Gastroesophageal sphincter (tissue), 4 donors: ENCODE results near the gene GRID2. TPM values are rescaled to one million over a fixed set of nuclear protein-coding genes. Genes with fewer than 3 reads are reported as not detected.

Experiments used
- ATAC-seq: fragments of 150-250 bp; one replicate; pipeline ENCODE4 v1.9.1; 2016; ENCODE audit warnings: mild to moderate bottlenecking, moderate library complexity
- H3K27ac ChIP-seq, 4 donors: fragments of 200-600 bp; sonication (generic) in 3 of 4; 1 replicate in 3 of 4; 2 replicates in 1 of 4; pipeline ENCODE4 v1.5.1; 2016 to 2019
- H3K27me3 ChIP-seq: fragments of 200-600 bp; sonication (generic); one replicate; pipeline ENCODE4 v1.5.1; 2019
- H3K36me3 ChIP-seq, 2 donors: fragments of 200-600 bp; sonication (generic); one replicate each; pipeline ENCODE4 v1.5.1; 2019; ENCODE audit warnings: control low read depth in 1 of 2
- H3K4me1 ChIP-seq, 3 donors: fragments of 200-600 bp; sonication (generic); 1 replicate in 2 of 3; 2 replicates in 1 of 3; pipeline ENCODE4 v1.5.1; 2016 to 2019; ENCODE audit warnings: control low read depth in 2 of 3
- H3K4me3 ChIP-seq, 2 donors: fragments of 200-600 bp; sonication (generic); one replicate each; pipeline ENCODE4 v1.5.1; 2019; ENCODE audit warnings: mild to moderate bottlenecking in 1 of 2, moderate library complexity in 1 of 2
- H3K9me3 ChIP-seq, 3 donors: fragments of 200-600 bp; sonication (generic); one replicate each; pipeline ENCODE4 v1.5.1; 2017 to 2019; ENCODE audit warnings: control low read depth in 2 of 3
- EP300 ChIP-seq: sonication (generic); formaldehyde crosslinking; IDR thresholded peaks from one replicate; pipeline ENCODE4 v1.6.1; 2017; ENCODE audit warnings: antibody characterized with exemption, mild to moderate bottlenecking
- POLR2A ChIP-seq, 2 donors: fragments of 450-650 bp; IDR thresholded peaks; one replicate each; pipeline ENCODE4 v1.6.1; 2017; ENCODE audit warnings: antibody characterized with exemption in 2 of 2, mild to moderate bottlenecking in 2 of 2, moderate library complexity in 1 of 2
- POLR2AphosphoS5 ChIP-seq: sonication (generic); formaldehyde crosslinking; IDR thresholded peaks from one replicate; pipeline ENCODE4 v1.6.1; 2017; ENCODE audit warnings: antibody characterized with exemption
- WGBS, 2 donors: methylation state at CpG; one replicate each; pipeline ENCODE4 v1.1.5; 2018; ENCODE audit warnings: low coverage in 1 of 2; 5-methylcytosine and 5-hydroxymethylcytosine counted together
- total RNA-seq, 4 donors: library from RNA; depleted of rRNA; stranded (reverse); fragments of >200 nt; gene quantifications; one replicate each; pipeline ENCODE4 v1.1.0, GENCODE V29; 2016
- TF ChIP-seq, protein P1 (sequence below), 4 experiments: fragments of 200-600 bp in 2 of 4; fragments of 450-650 bp in 2 of 4; sonication (generic) in 1 of 4; IDR thresholded peaks; one replicate each; pipeline ENCODE4 v1.5.1; 2017 to 2019; ENCODE audit warnings: antibody characterized with exemption in 4 of 4, mild to moderate bottlenecking in 2 of 4, moderate library complexity in 2 of 4

GRID2 gene
- total RNA-seq, 4 donors from 2014 or later, result 0.81 TPM; not detected in 3

DNA sequence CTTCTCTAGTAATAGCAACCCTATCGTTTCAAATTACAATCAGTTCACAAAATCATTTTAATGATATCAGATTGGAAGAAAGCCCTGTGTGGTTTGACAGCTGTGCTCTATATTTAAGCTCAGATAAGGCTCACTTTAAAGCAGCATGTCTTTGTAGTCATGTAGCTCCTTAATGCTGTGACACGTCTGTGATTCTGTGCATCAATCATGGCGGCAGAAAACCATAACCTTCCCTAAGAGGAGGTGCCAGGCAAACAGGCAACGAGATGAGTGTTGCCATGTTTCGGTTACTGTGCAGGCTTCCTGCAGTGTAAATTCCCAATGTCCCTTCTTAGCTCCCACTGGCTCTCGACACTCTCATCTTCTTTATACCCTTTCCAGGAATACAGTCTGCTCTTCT lies 212.7 kb downstream of the GRID2 start:
- ATAC-seq, result no peak
- Histone ChIP-seq H3K9me3 (no peaks in the 10 kb centered on the region), H3K4me1 (no peaks in the 10 kb centered on the region), H3K4me3 (no peak overlapping the region), H3K36me3 (no peaks in the 10 kb centered on the region), H3K27ac (no peak overlapping the region), H3K27me3 (no peaks in the 10 kb centered on the region)
- TF ChIP-seq POLR2A (IDR thresholded peaks at IDR 0.05) (no peak), EP300 (no peak), POLR2AphosphoS5 (no peak)
- TF ChIP-seq, protein P1, sequence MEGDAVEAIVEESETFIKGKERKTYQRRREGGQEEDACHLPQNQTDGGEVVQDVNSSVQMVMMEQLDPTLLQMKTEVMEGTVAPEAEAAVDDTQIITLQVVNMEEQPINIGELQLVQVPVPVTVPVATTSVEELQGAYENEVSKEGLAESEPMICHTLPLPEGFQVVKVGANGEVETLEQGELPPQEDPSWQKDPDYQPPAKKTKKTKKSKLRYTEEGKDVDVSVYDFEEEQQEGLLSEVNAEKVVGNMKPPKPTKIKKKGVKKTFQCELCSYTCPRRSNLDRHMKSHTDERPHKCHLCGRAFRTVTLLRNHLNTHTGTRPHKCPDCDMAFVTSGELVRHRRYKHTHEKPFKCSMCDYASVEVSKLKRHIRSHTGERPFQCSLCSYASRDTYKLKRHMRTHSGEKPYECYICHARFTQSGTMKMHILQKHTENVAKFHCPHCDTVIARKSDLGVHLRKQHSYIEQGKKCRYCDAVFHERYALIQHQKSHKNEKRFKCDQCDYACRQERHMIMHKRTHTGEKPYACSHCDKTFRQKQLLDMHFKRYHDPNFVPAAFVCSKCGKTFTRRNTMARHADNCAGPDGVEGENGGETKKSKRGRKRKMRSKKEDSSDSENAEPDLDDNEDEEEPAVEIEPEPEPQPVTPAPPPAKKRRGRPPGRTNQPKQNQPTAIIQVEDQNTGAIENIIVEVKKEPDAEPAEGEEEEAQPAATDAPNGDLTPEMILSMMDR (IDR thresholded peaks at IDR 0.05), result no peak
- 64 to 69% methylated on average over 3 to 6 of the region's 6 CpGs for WGBS, 2 donors

DNA sequence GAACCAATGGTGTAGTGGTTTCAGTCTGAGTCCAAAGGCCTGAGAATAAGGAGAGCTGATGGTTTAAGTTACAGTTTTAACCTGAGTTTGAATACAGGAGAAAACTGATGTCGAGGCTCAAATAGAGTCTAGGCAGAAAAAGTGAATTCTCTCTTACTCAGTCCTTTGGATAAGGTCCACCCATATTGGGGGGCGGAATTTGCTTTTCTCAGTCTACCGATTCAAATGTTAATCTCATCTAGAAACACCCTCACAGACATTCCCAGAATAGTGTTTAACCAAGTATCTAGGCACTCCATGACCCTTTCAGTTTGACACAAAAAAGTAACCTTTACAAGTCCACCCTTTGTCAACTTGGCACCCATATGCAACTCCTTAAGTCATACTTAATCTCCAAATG lies 216.0 kb downstream of the GRID2 start:
- TF ChIP-seq POLR2A (IDR thresholded peaks at IDR 0.05), result no peak
- TF ChIP-seq EP300, result no peak
- TF ChIP-seq, protein P1 (IDR thresholded peaks at IDR 0.05), result no peak
- TF ChIP-seq POLR2AphosphoS5, result no peak
- H3K4me3 ChIP-seq, result no peak overlapping the region
- H3K36me3 ChIP-seq, result no peaks in the 10 kb centered on the region
- H3K4me1 ChIP-seq, result no peaks in the 10 kb centered on the region
- H3K9me3 ChIP-seq, result no peaks in the 10 kb centered on the region
- no peak overlapping the region for H3K27ac ChIP-seq
- ATAC-seq, result no peak
- 83 to 93% methylated on average over 2 to 3 of the region's 3 CpGs for WGBS, 2 donors
- no peaks in the 10 kb centered on the region for H3K27me3 ChIP-seq

DNA sequence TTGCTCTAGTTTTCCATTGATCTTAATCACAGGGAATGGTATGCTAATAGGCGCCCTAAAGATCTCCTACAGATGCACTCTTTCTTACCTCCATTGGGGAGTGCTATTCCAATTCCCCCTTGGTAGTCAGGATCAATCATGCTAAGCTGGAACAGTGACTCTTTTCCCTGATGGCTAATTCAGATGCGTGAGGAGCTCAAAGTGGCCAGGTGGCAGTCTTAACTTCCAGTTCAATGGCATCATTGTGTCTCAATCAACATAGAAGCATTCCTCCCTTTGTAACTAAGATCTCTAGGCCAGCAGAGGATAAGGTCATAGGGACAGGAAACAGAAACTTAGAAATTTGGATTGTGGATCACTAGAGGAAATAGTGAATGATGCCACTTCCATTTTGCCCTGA lies 216.8 kb downstream of the GRID2 start:
- no peak for ATAC-seq
- TF ChIP-seq POLR2AphosphoS5 (no peak), POLR2A (IDR thresholded peaks at IDR 0.05) (no peak), EP300 (no peak)
- TF ChIP-seq, protein P1 (IDR thresholded peaks at IDR 0.05), result no peak
- H3K27ac ChIP-seq, result no peak overlapping the region
- H3K9me3 ChIP-seq, result no peaks in the 10 kb centered on the region
- H3K36me3 ChIP-seq, result no peaks in the 10 kb centered on the region
- no peak overlapping the region for H3K4me3 ChIP-seq
- 71 to 75% methylated on average over 1 to 2 of the region's 2 CpGs for WGBS, 2 donors
- no peaks in the 10 kb centered on the region for H3K4me1 ChIP-seq
- no peaks in the 10 kb centered on the region for H3K27me3 ChIP-seq

DNA sequence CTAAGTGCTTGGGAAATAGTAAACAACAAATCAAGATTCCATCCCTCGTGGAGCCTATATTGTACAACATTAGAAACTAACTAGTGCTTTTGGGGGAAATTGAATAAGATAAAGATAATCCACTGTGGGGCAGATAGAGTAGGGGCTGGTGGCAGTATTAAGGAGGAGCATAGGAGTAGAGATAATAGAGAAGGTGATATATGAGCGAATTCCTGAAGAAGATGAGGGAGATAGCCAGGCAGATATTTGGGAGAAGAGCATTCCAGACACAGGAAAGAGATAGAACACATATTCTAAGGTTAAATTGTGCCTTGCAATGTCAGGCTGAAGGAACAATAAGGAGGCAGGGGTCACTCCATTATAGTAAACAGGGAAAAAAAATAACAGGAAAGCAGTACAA lies 218.2 kb downstream of the GRID2 start:
- TF ChIP-seq EP300 (no peak), POLR2AphosphoS5 (no peak), POLR2A (IDR thresholded peaks at IDR 0.05) (no peak)
- TF ChIP-seq, protein P1 (IDR thresholded peaks at IDR 0.05), result no peak
- Histone ChIP-seq H3K4me3 (no peak overlapping the region), H3K36me3 (no peaks in the 10 kb centered on the region), H3K4me1 (no peaks in the 10 kb centered on the region), H3K27ac (no peak overlapping the region), H3K27me3 (no peaks in the 10 kb centered on the region), H3K9me3 (no peaks in the 10 kb centered on the region)
- WGBS, 2 donors, result 67 to 70% methylated on average over 2 of the region's 2 CpGs
- ATAC-seq, result no peak

DNA sequence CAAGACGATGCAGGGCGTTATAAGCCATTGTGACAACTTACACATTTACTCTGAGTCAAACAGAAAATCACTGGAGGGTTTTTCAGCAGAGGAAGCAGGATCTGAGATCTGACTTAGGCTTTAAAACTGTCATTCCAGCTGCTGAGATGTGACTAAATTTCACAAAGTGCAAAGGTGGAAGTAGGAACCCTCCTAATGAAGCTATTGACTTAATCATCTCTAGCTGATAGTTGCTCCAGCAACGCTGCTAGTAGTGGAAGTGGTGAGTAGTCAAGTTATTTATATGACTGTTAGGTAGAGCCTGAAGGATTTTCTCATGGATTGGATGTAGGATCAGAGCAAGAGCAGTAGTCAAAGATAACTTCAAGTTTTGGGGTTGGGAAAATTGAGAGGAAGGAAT lies 218.6 kb downstream of the GRID2 start:
- WGBS, 2 donors, result 33 to 67% methylated on average over 1 to 3 of the region's 3 CpGs
- TF ChIP-seq EP300 (no peak), POLR2AphosphoS5 (no peak), POLR2A (IDR thresholded peaks at IDR 0.05) (no peak)
- TF ChIP-seq, protein P1 (IDR thresholded peaks at IDR 0.05), result no peak
- no peak overlapping the region for H3K4me3 ChIP-seq
- H3K9me3 ChIP-seq, result no peaks in the 10 kb centered on the region
- H3K27me3 ChIP-seq, result no peaks in the 10 kb centered on the region
- no peaks in the 10 kb centered on the region for H3K36me3 ChIP-seq
- no peak for ATAC-seq
- no peak overlapping the region for H3K27ac ChIP-seq
- no peaks in the 10 kb centered on the region for H3K4me1 ChIP-seq
